Stimulated activated CD8-positive, alpha-beta memory T cell treated with anti-CD3 and anti-CD28 coated beads, Interleukin-4, amount 100 ng/mL, for 4 hours (primary cell): ENCODE data around the gene TSPEAR.

Experiments
- DNase-seq, 2 donors: peaks; one replicate each; pipeline ENCODE4 v3.0.0-alpha.2; 2020; ENCODE audit warnings: low read depth in 2 of 2, low spot score in 1 of 2

TSPEAR gene

GRCh38 chr21:44478124-44478800 lies 233.1 kb downstream of the TSPEAR start:
- DNase-seq = no peak

- no peak for DNase-seq
These were observed 233.7 kb downstream of the TSPEAR start for GRCh38 chr21:44477712-44478111.

- no peak for DNase-seq
These were observed 234.2 kb downstream of the TSPEAR start for GRCh38 chr21:44477131-44477530.

DNA sequence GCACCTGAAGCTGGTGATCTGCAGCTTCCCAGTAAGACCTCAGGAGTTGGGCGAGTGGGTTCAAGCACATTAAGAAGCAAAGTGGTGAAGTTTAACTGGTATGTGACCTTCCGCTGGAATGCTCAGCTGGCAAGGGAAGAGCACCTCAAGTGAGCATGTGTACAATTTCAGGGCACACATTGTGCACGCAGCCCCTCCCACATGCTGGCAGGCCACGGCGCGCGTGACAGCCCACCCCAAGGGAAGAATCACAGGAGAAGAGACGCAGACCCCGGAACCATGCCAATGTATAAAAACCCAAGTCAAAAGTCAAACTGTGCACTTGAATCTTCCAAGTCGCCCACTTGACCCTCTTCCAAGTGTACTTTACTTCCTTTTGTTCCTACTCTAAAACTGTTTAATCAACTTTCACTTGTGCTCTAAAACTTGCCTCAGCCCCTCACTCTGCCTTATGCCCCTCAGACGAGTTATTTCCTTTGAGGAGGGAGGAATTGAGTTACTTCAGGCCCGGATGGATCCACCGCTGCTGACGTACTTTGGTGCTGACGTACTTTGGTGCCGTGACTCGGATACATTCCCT lies 236.0 kb downstream of the TSPEAR start:
- DNase-seq = no peak

GRCh38 chr21:44473915-44474555 lies 237.3 kb downstream of the TSPEAR start:
- no peak for DNase-seq

DNA sequence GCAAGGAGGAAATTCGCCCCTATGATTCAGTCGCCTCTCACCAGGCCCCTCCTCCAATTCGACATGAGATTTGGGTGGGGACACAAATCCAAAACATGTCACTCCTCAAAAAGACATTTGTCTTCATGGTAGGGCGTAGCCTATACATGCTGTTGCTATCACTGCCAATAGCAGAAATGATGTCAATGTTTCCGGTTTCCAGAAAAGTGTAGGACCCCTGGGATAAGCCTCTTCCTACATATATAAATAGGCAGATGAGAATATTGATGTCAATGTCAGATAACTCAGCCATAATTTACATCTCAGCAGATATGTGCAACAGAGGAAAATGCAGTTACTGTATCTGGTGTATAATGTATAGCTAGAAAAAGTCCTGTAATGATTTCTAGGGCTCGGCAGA lies 239.4 kb downstream of the TSPEAR start:
- no peak for DNase-seq

GRCh38 chr21:44471341-44471740 lies 240.0 kb downstream of the TSPEAR start:
- DNase-seq = no peak

DNA sequence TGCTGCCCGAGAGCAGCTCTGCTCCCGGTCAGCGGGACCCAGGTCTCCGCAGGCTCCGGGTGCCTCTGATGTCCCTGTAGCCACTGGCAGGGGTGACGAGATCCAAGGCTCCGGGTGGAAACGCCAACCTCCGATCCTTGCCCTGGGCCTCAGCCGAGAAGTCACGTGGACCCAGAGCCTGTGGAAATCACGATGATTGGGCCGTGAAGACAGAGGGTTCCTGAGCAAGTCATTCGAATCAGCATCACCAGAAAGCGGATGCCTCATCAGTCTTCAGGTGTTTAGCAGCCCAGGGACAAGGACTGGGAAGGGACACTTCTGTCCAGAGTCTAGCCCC lies 243.5 kb downstream of the TSPEAR start:
- DNase-seq = no peak

DNA sequence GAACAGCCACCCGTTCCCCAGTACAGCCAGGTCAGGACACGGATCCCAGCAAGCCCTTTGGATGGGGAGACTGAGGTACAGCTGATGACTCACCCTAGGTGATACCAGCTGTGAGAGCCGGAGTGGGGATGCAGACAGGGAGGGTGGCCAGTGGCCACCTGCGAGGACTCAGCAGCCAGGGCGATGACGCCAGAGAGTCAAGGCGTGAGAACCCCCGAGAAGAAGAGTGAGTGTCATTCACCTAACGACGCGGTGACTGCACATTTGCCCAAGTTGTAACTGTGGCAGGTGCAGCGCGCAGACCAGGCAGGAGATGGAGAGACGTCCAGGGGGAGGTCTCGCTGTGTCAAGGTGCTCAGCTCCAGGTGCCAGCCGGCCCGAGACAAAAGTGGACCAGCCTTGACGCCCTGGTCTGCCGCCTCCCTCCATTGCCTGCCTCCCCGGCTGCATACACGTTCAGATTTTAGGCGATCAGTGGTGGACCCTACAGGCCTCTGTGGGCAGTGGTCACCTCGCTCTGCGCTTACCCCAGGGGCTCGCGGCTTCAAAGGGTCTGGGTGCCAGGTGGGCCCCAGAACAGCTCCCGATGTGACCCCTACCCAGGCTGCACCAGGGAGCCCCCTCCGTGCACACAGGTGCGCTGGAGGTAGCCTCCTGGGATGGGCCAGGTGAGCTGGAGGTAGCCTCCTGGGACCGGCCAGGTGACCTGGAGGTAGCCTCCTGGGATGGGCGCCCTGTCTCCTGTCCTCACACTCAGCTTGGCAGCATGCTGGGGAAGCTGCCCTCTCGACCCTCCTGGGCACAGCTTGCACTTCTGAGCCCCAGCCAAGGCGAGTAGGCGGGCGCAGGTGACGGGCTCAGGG lies 244.1 kb downstream of the TSPEAR start:
- DNase-seq = no peak

DNA sequence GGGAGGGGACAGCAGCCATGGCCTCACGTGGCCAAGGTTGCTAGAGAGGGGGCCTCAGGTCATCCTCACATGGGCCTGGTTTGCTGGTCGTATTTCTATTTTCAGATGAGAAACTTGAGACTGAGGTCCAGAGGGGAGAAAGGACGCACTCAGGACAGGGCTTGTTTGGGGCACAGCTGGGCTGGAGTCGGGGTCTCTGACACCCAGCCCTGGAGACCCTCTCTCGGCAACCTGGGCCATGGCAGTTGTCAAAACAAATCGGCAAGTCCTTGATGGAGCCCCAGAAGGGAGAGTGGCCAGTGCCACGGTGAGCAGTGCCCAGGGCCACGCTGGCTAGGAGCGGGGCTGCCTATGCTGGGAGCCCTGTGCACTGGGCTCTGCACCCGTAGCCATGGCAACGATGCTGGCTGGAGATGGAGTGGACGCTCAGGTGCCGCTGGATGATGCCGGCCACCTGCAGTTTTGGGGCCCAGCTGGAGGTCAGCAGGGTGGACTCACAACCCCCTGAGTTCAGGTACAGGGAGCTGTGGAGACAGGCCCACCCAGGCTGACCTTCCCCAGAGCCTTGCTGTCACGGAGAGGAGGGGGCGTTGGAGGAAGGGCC lies 244.9 kb downstream of the TSPEAR start:
- DNase-seq = no peak

- DNase-seq = no peak
These were observed 247.0 kb downstream of the TSPEAR start for GRCh38 chr21:44464351-44464750.

GRCh38 chr21:44463724-44464123 lies 247.6 kb downstream of the TSPEAR start:
- no peak for DNase-seq

- DNase-seq = no peak
These were observed 248.6 kb downstream of the TSPEAR start for GRCh38 chr21:44462834-44463200.

- no peak for DNase-seq
These were observed 249.1 kb downstream of the TSPEAR start for GRCh38 chr21:44462086-44462833.

DNA sequence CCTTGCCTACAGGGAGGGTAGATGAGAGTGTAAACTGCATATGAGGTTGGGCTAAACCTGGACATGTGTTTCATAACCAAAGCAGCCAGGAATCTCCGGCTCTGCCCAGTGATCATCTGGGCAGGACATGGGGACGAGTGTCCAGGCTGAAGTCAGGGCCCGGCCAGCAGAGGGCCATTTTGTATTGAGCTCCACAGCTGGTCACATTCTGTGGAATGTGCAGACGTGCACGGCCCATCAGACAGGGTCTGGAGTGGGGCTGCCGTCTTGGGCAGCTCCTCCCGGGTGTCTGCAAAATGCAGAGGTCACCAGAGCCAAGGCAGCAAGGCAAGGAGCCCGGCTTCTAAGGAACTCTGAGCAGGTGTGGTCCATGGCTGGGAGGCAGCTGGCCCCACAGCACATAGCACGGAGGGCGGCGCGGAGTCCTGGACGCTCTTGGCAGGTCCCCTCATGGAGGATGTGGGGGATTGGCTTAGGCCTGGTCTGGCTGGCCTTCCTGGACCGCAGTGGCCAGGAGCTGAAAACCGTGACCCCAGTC lies 249.8 kb downstream of the TSPEAR start:
- DNase-seq = no peak

- no peak for DNase-seq
These were observed 250.4 kb downstream of the TSPEAR start for GRCh38 chr21:44461005-44461404.

DNA sequence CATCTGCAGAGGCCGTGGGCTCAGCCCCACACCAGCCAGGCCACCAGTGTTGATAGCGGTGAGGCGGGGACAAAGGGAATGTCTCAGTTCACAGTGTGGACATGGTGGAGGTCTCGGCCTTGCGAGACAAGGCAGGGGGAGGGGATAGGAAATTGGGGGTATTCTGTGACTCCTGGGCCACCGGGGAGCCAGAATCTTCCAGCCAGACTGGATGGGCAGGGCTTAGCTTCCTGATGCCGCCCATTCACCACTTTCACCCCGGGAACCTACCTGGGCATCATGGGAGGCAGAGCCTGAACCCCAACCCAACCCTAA lies 251.0 kb downstream of the TSPEAR start:
- DNase-seq = no peak

- no peak for DNase-seq
These were observed 251.5 kb downstream of the TSPEAR start for GRCh38 chr21:44459712-44460440.

DNA sequence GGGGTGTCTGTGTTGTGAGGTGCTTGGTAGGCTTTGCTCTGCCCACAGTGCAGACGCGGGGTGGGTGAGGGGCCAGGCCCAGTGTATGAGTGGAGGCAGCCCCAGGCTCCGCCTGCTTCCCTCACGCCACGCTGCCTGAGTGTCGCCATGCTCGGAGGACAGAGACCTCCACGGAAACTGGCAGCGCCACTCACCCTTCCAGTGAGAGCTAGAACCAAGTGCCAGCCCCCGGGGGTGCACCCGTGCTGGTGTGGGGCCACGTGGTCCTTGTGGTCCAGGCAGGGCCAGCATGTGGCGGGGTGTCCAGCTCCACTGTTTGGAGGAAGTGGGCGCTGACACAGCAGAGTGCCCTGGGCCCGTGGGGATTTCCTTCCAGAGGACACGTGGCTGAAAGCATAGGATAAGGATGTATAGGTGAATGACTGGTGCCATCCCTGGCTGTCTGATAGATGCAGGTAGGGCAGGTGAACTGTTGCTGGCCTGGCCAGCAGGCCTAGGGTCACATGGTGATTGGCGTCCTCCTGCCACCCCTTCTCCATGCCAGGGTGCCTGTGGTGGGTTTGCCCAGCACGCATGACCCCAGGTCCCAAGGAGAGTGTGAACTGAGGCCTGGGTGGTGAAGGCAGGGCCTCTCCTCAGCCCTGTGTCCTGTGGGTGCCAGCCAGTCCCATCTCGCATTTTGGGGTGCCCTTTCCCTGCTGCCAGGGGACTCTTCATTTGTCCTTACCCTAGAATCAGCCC lies 252.2 kb downstream of the TSPEAR start:
- no peak for DNase-seq
